UCSD-AML1 (cell line): ENCODE results near the gene RFTN2.
"Not testable (repeated sequence)": the region's sequence is repeated elsewhere in the genome, so short reads cannot be mapped to it uniquely, and the experiment has no call there.

Source experiments
- DNase-seq: peaks from one replicate; lab custom pipeline; 2025; ENCODE audit not compliant: unreplicated experiment; lab: John Stamatoyannopoulos, UW

RFTN2 gene

GRCh38 chr2:197604117-197604860, 71.1 kb downstream of the RFTN2 start:
- no peak for DNase-seq

DNA sequence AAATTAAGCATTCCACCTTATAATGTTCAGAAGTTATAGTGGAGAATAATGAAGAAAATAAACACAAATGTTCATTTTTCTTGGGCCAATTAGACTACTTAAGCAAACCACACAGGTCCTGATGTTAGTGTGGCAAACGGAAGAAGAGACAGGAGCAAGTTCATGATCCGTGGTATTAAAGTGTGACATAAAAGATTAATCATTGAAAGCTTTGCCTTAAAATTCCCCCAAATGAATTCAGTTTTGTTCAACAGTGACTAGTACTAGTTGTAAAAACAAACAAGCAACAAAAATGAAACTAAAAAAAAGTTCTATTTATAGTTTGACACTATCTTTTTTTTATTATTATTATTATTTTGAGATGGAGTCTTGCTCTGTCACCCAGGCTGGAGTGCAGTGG, 73.7 kb downstream of the RFTN2 start:
- no peak for DNase-seq

GRCh38 chr2:197600306-197600705, 75.1 kb downstream of the RFTN2 start:
- DNase-seq = no peak

DNA sequence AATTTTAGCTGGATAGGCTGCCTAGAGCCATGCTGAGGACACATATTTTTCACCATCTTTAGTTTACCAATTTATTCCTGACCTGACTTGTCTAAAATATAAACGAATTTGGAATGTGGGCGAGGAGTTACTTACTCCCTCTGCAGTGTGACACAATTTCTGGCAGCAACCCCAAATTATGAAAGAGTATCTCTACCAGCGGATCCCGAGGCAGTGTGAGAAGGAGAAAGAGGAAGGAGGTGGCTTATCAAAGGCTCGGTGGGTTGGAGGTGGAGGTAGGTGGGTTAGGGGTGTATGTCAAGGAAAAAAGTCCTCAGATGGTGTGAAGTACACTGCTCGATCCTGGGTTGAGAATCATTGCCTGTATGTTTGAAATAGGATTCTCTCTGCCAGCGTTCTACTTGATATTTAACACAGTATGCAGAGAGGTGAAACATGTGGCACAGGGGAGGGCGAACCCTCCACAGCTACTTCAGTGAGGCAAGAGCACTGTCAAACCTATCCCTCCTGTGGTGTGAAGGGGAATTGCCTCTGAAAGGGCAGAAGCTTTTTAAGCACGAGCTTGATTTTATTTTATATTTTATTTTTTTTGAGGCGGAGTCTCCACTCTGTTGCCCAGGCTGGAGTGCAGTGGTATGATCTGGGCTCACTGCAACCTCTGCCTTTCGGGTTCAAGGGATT, 76.0 kb downstream of the RFTN2 start:
- DNase-seq = peak; percentile 17

DNA sequence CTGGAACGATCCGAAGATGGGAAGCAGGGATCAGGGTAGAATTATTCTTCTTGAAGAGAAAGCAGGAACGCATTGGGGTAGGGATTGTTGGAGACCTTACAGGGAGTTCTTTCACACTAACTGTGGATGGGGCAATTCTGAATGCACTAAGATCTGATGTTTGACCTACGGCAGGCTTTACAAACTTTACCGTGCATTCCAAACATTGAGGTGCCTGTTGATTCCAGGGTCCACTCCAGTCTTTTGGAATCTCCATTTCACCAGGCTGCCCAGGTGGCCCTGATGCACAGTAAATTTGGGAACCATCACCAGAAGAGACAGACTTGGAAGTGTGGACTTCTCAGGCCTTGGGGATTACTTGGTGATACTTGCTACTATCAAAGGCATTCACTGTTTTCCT, 76.9 kb downstream of the RFTN2 start:
- no peak for DNase-seq

DNA sequence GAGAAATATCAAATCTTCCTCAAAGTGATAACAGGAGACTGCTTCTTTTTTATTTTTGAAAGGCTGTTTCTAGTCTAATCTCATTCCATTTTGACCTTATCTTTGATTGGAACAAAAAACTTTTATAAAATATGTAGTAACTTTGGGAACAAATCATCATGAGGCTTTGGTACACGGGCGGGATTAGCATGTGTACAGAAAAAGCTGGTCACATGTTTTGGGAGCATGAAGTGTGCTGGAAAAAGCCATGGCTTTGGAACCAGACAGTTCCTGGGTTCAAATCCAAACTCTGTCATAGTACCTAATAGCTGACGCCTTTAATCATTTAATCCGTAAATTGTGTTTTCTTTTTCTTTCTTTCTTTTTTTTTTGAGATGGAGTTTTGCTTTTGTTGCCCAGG, 78.2 kb downstream of the RFTN2 start:
- no peak for DNase-seq

- DNase-seq = no peak
Observed at GRCh38 chr2:197596766-197597165, 78.6 kb downstream of the RFTN2 start.

- no peak for DNase-seq
Observed at GRCh38 chr2:197591339-197592072, 83.9 kb downstream of the RFTN2 start.

DNA sequence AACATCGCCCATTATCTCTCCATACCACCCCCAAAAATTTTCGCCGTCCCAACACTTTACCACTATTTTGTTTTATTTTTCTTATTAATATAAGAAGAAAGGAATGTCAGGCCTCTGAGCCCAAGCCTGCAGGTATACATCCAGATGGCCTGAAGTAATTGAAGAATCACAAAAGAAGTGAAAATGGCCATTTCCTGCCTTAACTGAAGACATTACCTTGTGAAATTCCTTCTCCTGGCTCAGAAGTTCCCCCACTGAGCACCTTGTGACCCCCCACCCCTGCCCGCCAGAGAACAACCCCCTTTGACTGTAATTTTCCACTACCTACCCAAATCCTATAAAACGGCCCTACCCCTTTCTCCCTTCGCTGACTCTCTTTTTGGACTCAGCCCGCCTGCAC, 88.1 kb downstream of the RFTN2 start:
- DNase-seq = not testable (repeated sequence)

- DNase-seq = not testable (repeated sequence)
Observed at GRCh38 chr2:197580166-197580565, 95.2 kb downstream of the RFTN2 start.

DNA sequence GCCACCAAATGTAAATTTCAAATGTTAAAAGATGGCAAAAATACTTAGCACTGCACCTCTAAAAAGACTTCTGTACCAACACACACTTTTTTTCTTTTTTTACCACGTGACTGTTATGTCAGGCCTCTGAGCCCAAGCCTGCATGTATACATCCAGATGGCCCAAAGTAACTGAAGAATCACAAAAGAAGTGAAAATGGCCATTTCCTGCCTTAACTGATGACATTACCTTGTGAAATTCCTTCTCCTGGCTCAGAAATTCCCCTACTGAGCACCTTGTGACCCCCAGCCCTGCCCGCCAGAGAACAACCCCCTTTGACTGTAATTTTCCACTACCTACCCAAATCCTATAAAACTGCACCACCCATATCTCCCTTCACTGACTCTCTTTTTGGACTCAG, 97.1 kb downstream of the RFTN2 start:
- DNase-seq = not testable (repeated sequence)

GRCh38 chr2:197577446-197577845, 97.9 kb downstream of the RFTN2 start:
- no peak for DNase-seq

DNA sequence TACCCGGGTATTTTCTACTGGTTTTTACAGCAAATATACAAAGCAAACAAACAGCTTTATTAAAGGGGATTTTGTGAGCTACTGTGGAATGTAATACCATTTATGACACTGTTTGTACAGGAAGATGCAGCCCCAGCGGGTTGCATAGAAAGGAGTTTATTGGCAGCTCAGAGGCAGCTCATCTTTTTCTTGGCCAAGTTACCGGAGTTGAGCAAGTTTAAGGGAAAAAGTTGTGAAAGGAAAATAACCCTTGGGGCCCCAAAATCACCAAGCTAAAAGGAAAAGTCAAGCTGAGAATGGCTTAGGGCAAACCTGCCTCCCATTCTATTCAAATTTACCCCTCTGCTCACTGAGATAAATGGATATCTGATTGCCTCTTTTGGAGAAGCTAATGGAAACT, 98.8 kb downstream of the RFTN2 start:
- no peak for DNase-seq

DNA sequence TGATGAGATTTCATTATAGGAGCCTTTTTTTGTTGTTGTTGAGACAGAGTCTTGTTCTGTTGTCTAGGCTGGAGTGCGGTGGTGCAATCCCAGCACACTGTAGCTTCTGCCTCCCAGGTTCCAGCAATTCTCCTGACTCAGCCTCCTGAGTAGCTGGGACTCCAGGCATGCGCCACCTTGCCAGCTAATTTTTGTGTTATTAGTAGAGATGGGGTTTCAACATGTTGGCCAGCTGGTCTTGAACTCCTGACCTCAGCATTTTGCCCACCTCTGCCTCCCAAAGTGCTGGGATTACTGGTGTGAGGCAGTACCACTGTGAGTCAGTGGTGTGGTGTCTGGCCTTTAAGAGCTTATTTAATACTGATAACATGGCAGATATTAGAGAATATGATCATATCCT, 99.4 kb downstream of the RFTN2 start:
- DNase-seq = no peak

DNA sequence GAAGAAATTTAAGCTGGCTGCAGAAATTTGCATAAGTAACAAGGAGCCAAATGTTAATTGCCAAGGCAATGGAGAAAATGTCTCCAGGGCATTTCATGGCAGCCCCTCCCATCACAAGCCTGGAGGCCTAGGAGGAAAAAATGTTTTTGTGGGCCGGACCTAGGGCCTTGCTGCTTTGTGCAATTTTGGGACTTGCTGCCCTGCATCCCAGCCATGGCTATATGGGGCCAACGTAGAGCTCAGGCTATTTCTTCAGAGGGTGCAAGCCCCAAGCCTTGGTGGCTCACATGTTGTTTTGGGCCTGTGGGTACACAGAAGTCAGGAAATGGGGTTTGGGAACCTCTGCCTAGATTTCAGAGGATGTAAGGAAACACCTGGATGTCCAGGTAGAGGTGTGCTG, 101.8 kb downstream of the RFTN2 start:
- DNase-seq = no peak

- no peak for DNase-seq
Observed at GRCh38 chr2:197571627-197572271, 103.6 kb downstream of the RFTN2 start.

GRCh38 chr2:197560146-197560665, 115.2 kb downstream of the RFTN2 start:
- DNase-seq = no peak

DNA sequence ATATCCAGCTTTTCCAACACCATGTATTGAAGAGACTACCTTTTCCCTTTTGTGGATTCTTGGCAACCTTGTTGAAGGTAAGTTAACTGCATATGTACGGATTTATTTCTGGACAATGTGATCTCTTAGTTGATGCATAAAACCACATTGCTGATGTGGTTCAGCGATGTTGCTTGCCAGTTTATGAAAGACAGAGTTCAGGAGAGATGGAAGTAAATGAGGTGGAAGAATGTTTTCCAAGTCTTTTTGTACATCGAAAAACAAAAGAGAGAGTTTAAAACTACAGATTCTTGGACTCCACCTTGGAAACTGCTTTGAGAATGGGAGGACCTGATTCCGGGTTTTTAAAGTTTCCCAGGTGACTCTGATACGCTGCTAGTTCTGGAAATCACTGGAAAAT, 115.7 kb downstream of the RFTN2 start:
- DNase-seq = no peak

DNA sequence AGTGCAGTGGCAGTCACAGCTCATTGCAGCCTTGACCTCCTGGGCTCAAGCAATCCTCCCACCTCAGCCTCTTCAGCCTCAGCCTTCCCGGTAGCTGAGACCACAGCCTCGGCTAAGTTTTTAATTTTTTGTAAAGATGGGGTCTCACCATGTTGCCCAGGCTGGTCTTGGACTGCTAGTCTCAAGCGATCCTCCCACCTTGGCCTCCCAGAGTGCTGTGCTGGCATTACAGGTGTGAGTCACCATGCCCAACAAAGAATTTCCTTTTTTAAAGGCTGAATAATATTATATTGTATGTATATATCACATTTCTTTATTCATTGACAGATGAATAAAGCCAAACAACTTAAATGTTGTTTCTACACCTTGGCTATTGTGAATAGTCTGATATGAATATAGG, 117.0 kb downstream of the RFTN2 start:
- DNase-seq = no peak

GRCh38 chr2:197556456-197556855, 118.9 kb downstream of the RFTN2 start:
- no peak for DNase-seq

GRCh38 chr2:197555467-197555866, 119.9 kb downstream of the RFTN2 start:
- no peak for DNase-seq
